ENCODE data around the gene STK17A. TPM values are rescaled to one million over a fixed set of nuclear protein-coding genes. Genes with fewer than 3 reads are reported as not detected.
A peak's percentile ranks its signal among the peaks of the same experiment; 100 is the strongest.

Gene STK17A
- total RNA-seq, 2 experiments from 2014 or later: 74.4 to 74.8 TPM

DNA sequence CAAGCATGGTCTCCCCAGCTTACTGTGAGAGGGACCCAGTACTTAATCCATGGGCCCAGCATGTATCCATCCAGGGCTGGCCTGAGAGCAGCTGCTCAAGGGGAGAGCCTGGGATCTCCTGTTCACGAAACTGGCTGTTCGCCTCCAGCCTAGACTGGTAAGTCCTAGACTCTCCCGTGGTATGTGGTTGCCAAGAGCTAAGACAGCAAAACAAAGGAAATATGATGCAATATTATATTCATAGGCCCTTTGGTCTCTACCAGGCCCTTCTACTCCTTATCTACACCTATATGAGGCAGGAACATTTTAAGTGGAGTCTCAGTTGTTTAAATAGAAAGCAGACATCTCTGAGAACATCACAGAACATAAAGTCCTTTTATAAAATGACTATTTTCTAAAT, 28.9 kb upstream of the STK17A start:
- CTCF ChIA-PET: interaction anchor here (1.3 kb wide), 1 partner anchor 15 kb away, joined by 4 read pairs; no protein-coding TSS in a partner anchor
- Mint-ChIP-seq H3K27me3 (peaks cover 13% of the 10 kb centered on the region), H3K4me3 (peak overlapping the region; percentile 31), H3K9me3 (no peaks in the 10 kb centered on the region), H3K27ac (peak overlapping the region; percentile 72), H3K36me3 (ENCODE audit: low read depth) (no peaks in the 10 kb centered on the region), H3K4me1 (peaks cover 39% of the 10 kb centered on the region)
- DNase-seq: peak; percentile 38
- POLR2A ChIA-PET: no interaction called here

DNA sequence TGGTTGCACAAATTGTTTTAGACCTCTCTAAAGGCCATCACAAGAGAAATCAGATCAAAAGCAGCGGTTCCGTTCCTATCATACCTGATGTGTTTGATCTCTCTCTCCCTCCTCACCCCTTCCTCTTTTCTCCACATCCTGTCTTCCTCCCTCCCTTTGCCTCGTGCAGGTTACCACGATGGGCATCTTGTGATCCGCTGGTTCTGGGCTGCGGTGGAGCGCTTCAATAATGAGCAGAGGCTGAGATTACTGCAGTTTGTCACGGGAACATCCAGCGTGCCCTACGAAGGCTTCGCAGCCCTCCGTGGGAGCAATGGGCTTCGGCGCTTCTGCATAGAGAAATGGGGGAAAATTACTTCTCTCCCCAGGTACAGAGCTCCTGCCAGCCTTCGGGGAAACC, 28.5 kb upstream of the STK17A start:
- ChIA-PET POLR2A (no interaction called here), CTCF (interaction anchor here (1.3 to 2.3 kb wide), 2 partner anchors 14 to 15 kb away, joined by 4 to 7 read pairs; no protein-coding TSS in a partner anchor)
- peaks cover 39% of the 10 kb centered on the region for H3K4me1 Mint-ChIP-seq
- H3K27ac Mint-ChIP-seq: peak overlapping the region; percentile 72
- DNase-seq: peak; percentile 61
- H3K36me3 Mint-ChIP-seq (ENCODE audit: low read depth): no peaks in the 10 kb centered on the region
- no peaks in the 10 kb centered on the region for H3K9me3 Mint-ChIP-seq
- peak overlapping the region; percentile 21 for H3K4me3 Mint-ChIP-seq
- peaks cover 13% of the 10 kb centered on the region for H3K27me3 Mint-ChIP-seq

DNA sequence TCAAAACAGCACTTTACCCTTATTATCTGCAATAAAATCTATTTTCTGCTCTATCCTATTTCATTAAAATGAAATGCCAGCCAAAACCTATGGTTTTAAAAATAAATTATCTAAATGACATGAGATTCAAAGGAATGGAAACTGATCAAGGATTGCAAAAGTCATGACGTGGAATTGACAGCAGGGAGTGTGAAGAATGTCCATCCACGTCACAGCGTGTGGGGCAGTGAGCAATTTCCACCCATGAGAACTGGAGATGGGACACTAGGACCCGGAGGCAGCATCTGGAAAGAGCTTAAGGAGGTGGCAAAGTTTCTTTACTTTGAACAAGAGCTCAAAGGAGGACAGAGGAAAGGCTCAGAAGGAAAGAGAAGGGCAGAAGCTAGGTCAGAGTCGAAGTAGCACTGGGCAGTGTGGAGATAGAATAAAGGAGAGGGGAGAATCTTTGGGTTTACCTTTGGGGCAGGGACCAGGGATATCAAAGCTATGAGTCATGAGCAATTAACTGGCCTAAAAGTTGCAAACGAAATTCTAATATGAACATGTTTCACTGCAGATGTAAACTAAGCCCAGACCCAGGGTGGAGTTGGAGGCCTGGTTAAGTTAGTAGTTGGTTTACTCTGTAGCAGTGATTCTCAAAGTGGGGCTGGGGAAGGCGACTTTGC, 24.9 kb upstream of the STK17A start:
- ChIA-PET CTCF (interaction anchor here (0.8 to 2.3 kb wide), 2 partner anchors 25 to 142 kb away, joined by 3 to 5 read pairs; partner anchors contain the start of gene STK17A), POLR2A (no interaction called here)
- Mint-ChIP-seq H3K9me3 (no peaks in the 10 kb centered on the region), H3K27ac (no peak overlapping the region), H3K4me3 (no peak overlapping the region), H3K4me1 (peaks cover 32% of the 10 kb centered on the region), H3K27me3 (peaks cover 24% of the 10 kb centered on the region), H3K36me3 (ENCODE audit: low read depth) (no peaks in the 10 kb centered on the region)
- no peak for DNase-seq

DNA sequence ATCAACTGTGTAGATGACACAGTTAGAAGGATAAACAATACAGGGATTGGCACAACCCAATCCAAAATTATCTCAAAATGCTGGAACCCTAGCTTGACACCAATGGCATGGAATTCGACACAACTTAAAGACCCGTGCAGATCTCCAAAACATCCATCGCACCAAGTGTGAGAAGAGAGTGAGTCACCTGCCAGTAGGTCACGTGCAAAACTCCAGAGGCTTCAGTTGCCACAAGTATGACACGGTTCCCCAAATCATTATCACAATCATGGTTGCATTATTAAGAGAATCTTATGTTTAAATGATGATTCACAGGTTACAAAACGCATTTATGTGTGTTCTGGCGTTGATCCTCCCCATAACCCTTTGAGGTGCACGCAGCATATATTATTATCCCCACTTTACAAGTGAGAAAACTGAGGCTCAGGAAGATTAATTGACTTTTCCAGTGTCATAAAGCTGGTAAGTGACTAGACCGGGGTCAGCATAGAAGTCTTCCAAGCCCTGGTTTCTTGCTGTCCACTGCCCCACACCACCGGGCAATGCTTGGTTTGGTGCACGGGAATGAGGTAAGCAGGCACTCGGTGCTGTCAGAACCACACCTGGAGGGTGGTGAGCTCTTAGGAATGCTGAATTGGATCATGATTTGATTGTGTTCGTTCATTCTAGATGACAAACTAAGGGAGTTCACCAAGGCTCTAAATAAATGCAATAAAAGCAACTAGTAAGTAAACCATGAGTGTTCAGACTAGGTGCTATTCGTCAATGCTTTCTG, 23.6 kb upstream of the STK17A start:
- H3K27me3 Mint-ChIP-seq: peaks cover 24% of the 10 kb centered on the region
- H3K27ac Mint-ChIP-seq: no peak overlapping the region
- ChIA-PET CTCF (interaction anchor here (1.3 to 2.3 kb wide), 2 partner anchors 9 to 141 kb away, joined by 3 to 5 read pairs; no protein-coding TSS in a partner anchor), POLR2A (no interaction called here)
- H3K36me3 Mint-ChIP-seq (ENCODE audit: low read depth): no peaks in the 10 kb centered on the region
- no peak for DNase-seq
- peaks cover 20% of the 10 kb centered on the region for H3K4me1 Mint-ChIP-seq
- H3K4me3 Mint-ChIP-seq: no peak overlapping the region
- no peaks in the 10 kb centered on the region for H3K9me3 Mint-ChIP-seq

DNA sequence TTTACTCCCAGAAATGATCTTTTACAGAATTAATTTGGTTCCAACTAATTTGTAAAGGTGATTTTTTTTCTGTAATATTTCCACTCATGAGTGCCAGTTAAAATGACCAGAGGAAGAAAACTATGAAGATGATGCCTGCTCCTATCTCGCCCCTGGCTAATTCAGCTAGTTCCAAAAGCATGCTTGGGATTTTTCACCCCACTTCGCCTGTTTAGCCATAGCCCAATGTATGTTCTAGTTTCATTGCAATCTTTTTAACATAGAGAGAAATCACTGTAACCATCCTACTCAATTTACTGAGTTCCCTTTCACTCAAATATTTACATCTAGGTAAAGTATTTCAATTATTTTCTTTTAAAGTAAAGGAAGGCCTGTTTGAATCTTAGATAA, 23.0 kb upstream of the STK17A start:
- Mint-ChIP-seq H3K36me3 (ENCODE audit: low read depth) (no peaks in the 10 kb centered on the region), H3K9me3 (no peaks in the 10 kb centered on the region), H3K4me1 (peaks cover 14% of the 10 kb centered on the region), H3K4me3 (no peak overlapping the region), H3K27me3 (peaks cover 26% of the 10 kb centered on the region), H3K27ac (no peak overlapping the region)
- ChIA-PET CTCF (interaction anchor here (1.3 kb wide), 1 partner anchor 9 kb away, joined by 3 read pairs; no protein-coding TSS in a partner anchor), POLR2A (no interaction called here)
- DNase-seq: no peak

DNA sequence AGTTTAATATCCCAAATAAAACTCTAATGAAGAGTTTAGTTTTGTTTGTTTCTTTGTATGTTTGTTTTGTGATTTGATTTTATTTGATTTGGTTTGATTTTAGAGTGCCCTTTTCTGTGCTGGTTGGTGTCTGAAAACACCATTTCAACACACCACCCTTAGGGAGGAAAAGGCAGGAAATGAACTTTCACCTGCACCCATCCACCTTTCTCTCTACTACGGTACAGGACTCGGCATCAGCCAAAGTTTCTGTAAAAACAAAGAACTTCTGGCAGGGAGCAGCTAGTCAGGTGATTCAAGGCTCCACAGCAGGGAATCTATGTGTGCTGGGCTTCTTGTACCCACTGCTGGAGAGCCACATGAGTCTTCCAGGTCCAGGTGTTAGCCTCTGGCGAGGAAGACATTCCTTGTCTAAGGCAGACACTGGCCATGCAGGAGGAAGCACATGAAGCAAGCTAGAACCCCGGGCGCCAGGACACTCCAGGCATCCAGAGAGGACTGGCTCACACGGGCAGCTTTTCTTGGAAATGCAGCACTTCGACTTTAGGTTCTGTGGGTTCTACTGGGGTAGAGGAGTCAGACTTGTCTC, 22.1 kb upstream of the STK17A start:
- Mint-ChIP-seq H3K27me3 (peaks cover 30% of the 10 kb centered on the region), H3K27ac (no peak overlapping the region), H3K36me3 (ENCODE audit: low read depth) (no peaks in the 10 kb centered on the region), H3K4me3 (no peak overlapping the region), H3K9me3 (no peaks in the 10 kb centered on the region), H3K4me1 (peaks cover 10% of the 10 kb centered on the region)
- ChIA-PET CTCF (interaction anchor here (1.3 to 1.8 kb wide), 3 partner anchors 8 to 22 kb away, joined by 3 to 9 read pairs (median 5); partner anchors contain the start of gene STK17A), POLR2A (no interaction called here)
- no peak for DNase-seq

DNA sequence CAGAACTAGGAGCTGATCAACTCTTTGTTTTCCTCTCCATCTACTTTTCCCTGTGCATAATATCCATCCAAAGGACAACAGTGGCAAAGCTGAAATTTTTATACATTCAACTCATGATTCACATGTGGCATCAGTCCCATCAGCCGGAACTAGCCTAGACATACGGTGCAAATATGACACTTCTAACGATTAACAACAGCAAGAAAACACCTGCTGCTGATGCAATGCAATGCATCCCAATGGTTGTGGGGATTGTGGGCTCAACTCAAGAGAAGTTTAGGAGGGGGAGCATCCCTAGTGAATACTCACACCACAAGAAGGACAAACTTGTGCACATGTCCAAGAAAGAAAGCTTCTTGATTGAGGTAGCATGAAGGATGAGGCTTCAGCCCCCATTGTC, 20.5 kb upstream of the STK17A start:
- no peak for DNase-seq
- Mint-ChIP-seq H3K27me3 (peaks cover 28% of the 10 kb centered on the region), H3K4me1 (peaks cover under 1% of the 10 kb centered on the region), H3K9me3 (no peaks in the 10 kb centered on the region), H3K36me3 (ENCODE audit: low read depth) (no peaks in the 10 kb centered on the region), H3K4me3 (no peak overlapping the region), H3K27ac (no peak overlapping the region)
- POLR2A ChIA-PET: no interaction called here
- CTCF ChIA-PET: interaction anchor here (0.7 to 1.8 kb wide), 4 partner anchors 9 to 342 kb away, joined by 3 to 9 read pairs (median 4); partner anchors contain the start of gene STK17A

DNA sequence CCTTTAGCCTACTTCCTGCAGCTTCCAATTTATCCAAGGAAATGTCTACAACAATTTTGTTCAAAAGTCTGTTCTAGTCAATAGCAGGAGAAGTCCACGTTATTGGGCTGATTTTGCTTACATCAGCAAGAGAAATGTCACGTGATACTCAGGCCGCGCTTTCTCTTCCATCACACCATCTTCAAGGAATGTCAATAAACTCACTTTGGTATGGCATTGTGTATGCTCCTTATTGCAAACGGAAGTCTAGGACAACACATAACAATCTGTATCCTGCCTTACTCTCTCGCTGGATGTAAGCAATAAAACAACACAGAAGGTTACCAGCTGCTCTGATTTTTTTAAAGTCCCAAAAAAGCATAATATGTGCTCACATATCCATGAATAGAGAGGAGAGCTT, 17.1 kb upstream of the STK17A start:
- Mint-ChIP-seq H3K9me3 (no peaks in the 10 kb centered on the region), H3K27ac (no peak overlapping the region), H3K4me1 (peaks cover 2% of the 10 kb centered on the region), H3K36me3 (ENCODE audit: low read depth) (no peaks in the 10 kb centered on the region), H3K27me3 (peaks cover 23% of the 10 kb centered on the region), H3K4me3 (no peak overlapping the region)
- no peak for DNase-seq
- POLR2A ChIA-PET: no interaction called here
- CTCF ChIA-PET: interaction anchor here (1.7 to 2.5 kb wide), 2 partner anchors 10 to 17 kb away, joined by 3 to 11 read pairs; partner anchors contain the start of gene STK17A

DNA sequence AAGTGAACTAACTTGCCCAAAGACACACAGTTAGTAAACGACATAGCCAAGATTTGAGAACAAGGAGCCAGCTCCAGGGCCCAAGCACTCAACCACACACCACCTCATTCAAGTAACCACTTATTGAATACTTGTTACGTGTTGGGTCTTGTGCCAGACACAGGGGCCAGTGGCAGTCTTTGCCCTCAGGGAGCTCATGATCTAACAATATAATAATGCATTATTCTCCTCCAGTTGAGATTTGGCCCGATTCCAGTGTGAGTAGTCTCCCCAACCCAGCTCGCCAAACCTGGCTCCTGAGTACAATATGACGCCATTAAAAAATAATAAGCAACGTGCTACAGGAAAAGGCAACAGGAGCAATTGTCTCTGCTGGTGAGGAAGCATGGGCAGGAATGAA, 14.4 kb upstream of the STK17A start:
- CTCF ChIA-PET: interaction anchor here (1.2 to 7.0 kb wide), 6 partner anchors 8 to 131 kb away, joined by 3 to 92 read pairs (median 4); partner anchors contain the start of gene STK17A
- Mint-ChIP-seq H3K4me1 (peaks cover 15% of the 10 kb centered on the region), H3K27me3 (peaks cover 14% of the 10 kb centered on the region), H3K27ac (no peak overlapping the region), H3K9me3 (no peaks in the 10 kb centered on the region), H3K36me3 (ENCODE audit: low read depth) (no peaks in the 10 kb centered on the region), H3K4me3 (no peak overlapping the region)
- no peak for DNase-seq
- POLR2A ChIA-PET: no interaction called here

DNA sequence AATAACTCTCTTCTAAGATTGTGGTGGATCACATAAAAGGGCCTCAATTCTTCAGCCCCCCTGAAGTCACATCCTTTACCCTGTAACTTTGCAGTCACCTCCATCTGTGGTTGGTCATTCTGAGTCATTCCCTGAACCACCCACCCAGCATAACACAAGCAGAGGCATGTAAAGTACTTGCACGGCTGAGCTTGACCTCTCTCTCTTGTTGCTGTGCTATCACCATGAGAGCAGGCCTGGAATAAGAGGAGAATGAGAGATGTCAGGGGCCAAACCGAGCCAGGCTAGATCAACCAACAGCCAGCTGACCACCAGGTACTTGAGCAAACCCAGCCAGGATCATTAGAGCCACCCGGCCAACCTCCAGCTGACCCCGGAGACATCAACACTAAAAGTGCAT, 13.5 kb upstream of the STK17A start:
- ChIA-PET POLR2A (no interaction called here), CTCF (interaction anchor here (0.7 to 7.0 kb wide), 7 partner anchors 9 to 130 kb away, joined by 3 to 92 read pairs (median 3); partner anchors contain the start of gene STK17A)
- H3K27ac Mint-ChIP-seq: no peak overlapping the region
- peaks cover 15% of the 10 kb centered on the region for H3K27me3 Mint-ChIP-seq
- no peak for DNase-seq
- H3K9me3 Mint-ChIP-seq: no peaks in the 10 kb centered on the region
- H3K4me3 Mint-ChIP-seq: no peak overlapping the region
- H3K4me1 Mint-ChIP-seq: peaks cover 15% of the 10 kb centered on the region
- no peaks in the 10 kb centered on the region for H3K36me3 Mint-ChIP-seq (ENCODE audit: low read depth)

DNA sequence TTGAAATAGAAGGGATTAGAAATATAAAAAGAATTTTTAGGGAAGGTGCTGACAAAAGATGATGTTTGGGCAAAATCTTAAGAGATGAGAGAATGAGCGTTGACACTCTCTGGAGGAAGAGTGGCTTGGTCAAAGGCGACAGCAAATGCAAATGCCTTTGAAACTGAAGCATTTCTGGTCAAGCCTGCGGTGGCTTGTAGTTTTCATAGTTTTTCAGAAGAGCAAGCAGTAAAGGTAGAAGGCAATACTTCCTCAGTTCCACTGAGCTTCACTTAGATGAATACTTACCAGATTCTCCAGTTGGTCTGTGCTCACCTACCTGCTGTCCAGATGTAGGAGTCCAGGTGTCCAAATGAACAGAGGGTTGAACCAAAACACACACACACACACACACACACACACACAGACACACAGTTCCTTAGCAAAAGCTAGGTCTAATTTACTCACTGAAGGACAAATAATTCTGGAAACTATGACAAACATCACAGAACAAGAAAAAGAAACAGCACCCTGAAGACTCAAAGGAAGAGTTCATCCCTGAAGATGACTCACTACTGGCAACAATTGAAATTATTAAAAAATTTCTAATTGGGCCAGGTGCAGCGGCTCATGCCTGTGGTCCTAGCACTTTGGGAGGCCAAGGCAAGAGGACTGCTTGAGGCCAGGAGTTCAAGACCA, 12.1 kb upstream of the STK17A start:
- no peaks in the 10 kb centered on the region for H3K9me3 Mint-ChIP-seq
- POLR2A ChIA-PET: interaction anchor here (0.8 kb wide), 1 partner anchor 54 kb away, joined by 5 read pairs; no protein-coding TSS in a partner anchor
- H3K4me1 Mint-ChIP-seq: peaks cover 15% of the 10 kb centered on the region
- H3K36me3 Mint-ChIP-seq (ENCODE audit: low read depth): no peaks in the 10 kb centered on the region
- H3K4me3 Mint-ChIP-seq: no peak overlapping the region
- H3K27me3 Mint-ChIP-seq: peaks cover 8% of the 10 kb centered on the region
- CTCF ChIA-PET: interaction anchor here (0.6 to 7.0 kb wide), 4 partner anchors 9 to 870 kb away, joined by 3 to 92 read pairs (median 5); partner anchors contain the start of gene STK17A
- no peak overlapping the region for H3K27ac Mint-ChIP-seq
- no peak for DNase-seq

DNA sequence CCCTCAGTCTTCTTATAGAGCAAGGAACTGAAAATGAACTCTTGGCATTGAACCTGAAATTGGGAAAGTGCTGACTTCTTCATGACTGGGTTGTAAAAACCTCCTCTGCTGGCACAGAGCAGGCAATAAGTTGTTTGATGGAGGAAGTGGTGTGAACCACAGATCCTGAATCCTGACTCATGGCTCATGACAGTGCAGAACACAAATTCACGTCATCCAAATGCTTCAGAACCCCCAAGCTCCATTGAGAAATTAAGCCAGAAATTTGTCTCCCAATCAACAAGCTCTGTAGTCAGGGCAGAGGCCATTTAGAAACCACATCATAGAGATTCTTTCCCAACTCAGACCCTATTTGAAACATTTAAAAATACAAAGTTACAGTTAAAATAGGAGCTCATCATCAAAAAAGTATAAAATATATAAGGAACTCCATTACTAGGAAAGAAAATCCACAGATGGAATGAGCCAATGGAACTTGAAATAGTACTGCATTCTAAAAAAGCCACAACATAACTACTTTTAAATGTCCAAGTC, 10.3 kb upstream of the STK17A start:
- Mint-ChIP-seq H3K4me3 (no peak overlapping the region), H3K27ac (peak overlapping the region; percentile 10), H3K4me1 (peaks cover 23% of the 10 kb centered on the region), H3K36me3 (ENCODE audit: low read depth) (no peaks in the 10 kb centered on the region), H3K9me3 (no peaks in the 10 kb centered on the region), H3K27me3 (peaks cover 6% of the 10 kb centered on the region)
- CTCF ChIA-PET: interaction anchor here (0.6 to 7.0 kb wide), 9 partner anchors 9 to 642 kb away, joined by 3 to 92 read pairs (median 4); partner anchors contain the start of gene STK17A
- POLR2A ChIA-PET: no interaction called here
- peak; percentile 50 for DNase-seq

Measured in activated CD4-positive, alpha-beta T cell treated with anti-CD3 and anti-CD28 coated beads, Interleukin-2, amount 10 ng/mL, durations not matched to agents 7 days and 5 days (primary cell).